ENCODE data around the gene TADA3.
A peak's percentile ranks its signal among the peaks of the same experiment; 100 is the strongest.

Gene TADA3

DNA sequence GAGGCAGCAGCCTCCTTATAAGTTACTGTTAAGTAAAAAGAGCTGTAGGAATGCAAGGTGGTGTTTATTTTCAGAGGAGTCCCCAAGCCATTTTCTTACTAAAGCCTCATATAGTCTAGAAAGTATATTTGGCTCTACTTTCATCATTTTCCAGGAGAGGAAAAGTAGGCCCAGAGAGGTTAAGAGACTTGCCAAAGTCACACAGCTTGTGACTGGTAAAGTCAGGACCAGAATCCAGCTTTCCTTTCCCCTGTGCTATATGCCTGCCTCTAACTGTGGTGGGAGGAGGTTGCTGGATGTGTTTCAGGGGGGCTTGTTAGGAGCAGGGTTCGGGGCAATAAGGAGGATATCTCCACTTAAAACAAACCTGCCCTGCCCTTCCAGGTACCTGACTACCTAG, 49.7 kb downstream of the TADA3 start:
- TF ChIP-seq CTCF (IDR thresholded peaks at IDR 0.05; ENCODE audit: borderline replicate concordance, insufficient read depth, low read depth, low read length) = no peak
- H3K4me3 ChIP-seq (ENCODE audit: low read depth, low read length) = no peak overlapping the region

DNA sequence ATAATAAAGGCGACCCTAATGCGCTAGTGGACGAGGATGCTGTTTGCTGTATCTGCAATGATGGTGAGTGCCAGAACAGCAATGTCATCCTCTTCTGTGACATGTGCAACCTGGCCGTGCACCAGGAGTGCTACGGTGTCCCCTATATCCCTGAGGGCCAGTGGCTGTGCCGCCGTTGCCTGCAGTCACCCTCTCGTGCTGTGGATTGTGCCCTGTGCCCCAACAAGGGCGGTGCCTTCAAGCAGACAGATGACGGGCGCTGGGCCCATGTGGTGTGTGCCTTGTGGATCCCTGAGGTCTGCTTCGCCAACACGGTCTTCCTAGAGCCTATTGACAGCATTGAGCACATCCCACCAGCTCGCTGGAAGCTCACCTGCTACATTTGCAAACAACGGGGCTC, 53.1 kb downstream of the TADA3 start:
- no peak for TF ChIP-seq CTCF (IDR thresholded peaks at IDR 0.05; ENCODE audit: borderline replicate concordance, insufficient read depth, low read depth, low read length)
- H3K4me3 ChIP-seq (ENCODE audit: low read depth, low read length) = no peak overlapping the region

GRCh38 chr3:9736831-9737230, 55.4 kb downstream of the TADA3 start:
- no peak overlapping the region for H3K4me3 ChIP-seq (ENCODE audit: low read depth, low read length)
- TF ChIP-seq CTCF (IDR thresholded peaks at IDR 0.05; ENCODE audit: borderline replicate concordance, insufficient read depth, low read depth, low read length) = no peak

DNA sequence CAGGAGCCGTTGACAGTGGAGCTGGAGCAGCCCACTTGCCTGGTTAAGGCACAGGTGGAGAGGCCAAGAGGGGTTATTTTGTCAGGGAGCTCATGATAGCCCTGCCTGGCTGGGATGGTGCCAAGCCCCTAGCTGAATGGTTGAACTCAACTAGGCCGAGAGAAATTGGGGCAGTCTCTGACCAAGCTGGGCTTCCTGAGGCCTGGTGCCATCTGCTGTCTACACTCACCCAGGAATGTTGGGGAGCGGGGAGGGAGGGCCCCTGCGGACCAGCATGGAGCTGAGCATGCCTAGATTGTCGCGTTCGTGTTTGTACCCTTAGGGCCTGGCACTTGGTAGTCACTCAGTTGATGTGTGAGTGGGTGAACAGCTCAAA, 59.5 kb downstream of the TADA3 start:
- no peak for TF ChIP-seq CTCF (IDR thresholded peaks at IDR 0.05; ENCODE audit: borderline replicate concordance, insufficient read depth, low read depth, low read length)
- peak overlapping the region; percentile 86 for H3K4me3 ChIP-seq (ENCODE audit: low read depth, low read length)

DNA sequence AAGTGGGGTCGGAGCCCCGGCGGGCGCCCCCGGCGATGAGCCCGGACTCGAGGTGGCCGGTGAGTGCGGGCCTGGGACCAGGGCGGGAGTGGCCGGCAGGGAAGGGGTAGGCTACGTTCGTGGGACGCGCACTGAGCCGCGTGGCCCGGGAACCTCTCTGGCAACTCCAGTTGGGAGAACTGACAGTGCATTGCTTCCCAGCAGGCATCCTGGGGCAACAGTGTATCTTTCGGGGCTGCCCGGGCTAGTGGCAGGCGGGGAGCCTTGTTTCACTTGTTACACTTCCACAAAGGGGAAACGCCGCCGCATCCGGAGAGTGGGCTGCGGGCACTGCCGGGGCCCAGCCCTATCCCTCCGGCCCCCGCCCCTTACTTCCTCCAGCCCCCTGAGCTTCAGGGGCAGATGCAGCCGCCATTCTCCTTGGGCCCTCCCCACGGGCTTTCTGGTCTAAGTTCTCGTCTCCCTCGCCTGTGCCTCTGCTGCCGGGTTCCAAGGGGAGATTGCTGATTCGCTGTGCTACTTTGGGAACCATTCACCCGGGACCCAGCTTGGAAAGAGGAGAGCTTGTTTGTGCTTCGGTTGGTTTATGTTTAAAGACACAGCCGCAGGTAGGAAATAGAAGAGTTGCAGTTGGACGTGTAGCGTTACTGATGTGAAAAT, 60.1 kb downstream of the TADA3 start:
- H3K4me3 ChIP-seq (ENCODE audit: low read depth, low read length) = peak overlapping the region; percentile 86
- no peak for TF ChIP-seq CTCF (IDR thresholded peaks at IDR 0.05; ENCODE audit: borderline replicate concordance, insufficient read depth, low read depth, low read length)

DNA sequence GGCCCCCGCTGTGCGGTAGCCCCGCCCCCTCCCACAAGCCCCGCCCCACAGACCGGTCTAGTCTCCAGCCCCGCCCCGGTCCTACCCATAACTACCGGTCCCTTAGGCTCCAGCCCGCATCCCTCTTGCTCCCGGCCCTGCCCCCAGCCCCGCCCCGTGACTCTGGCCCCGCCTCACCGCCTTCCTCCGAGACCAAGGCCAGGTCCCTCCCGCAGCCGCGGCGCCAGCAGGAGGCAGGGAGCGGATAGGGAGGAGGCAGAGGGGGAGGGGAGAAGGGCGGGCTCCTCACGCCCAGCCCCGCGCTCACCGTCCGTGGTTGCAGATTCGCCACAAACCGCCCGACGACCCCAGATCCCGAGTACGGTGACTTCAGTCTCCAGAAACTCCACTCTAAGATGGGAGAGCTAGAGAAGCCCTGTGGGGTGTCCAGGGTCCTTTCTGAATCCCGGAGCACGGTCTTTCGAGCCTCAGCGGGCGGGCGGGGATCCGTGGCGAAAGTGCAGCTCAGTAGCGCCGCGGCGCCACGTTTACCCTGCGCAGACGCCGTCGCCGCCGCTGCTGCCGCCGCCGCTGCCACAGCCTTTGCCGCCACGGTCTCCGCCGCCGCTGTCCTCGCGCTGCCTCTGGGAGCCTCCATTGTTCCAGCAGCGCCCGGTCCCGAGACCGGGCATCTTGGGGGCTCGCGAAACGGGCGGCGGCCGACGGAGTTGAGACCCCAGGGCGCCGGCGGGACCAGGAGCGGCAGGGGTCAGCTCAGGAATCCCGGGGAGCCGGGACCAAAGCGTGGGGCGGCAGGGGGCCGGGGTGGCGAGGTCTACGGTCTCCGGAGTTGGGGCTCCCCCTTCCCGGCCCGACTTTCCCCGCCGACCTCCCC, 60.8 kb downstream of the TADA3 start, which contains the start of gene BRPF1:
Gene BRPF1, plus strand, starts transcription at position 530 of the 874 bp plus-strand sequence. CDS start 2,406 bp downstream, outside the sequence.
- TF ChIP-seq CTCF (IDR thresholded peaks at IDR 0.05; ENCODE audit: borderline replicate concordance, insufficient read depth, low read depth, low read length) = no peak
- H3K4me3 ChIP-seq (ENCODE audit: low read depth, low read length) = peak within 1 kb of the TSS; percentile 86

All from GM12875 (cell line).